ENCODE data around the gene BIN2. TPM values are rescaled to one million over a fixed set of nuclear protein-coding genes. Genes with fewer than 3 reads are reported as not detected.

The BIN2 gene
- total RNA-seq (10 to 100 TPM in 3 of 5 donors, 1 to 10 TPM in 2; 3.5 to 33.0 (median 14.6) TPM), polyA plus RNA-seq (1 to 10 TPM; 2.2 to 4.4 (median 3.4) TPM)
- long read RNA-seq, donor 1 = 0 reads
- long read RNA-seq, donor 2 = 0 reads
- long read RNA-seq, donor 3 = 0 reads
- long read RNA-seq, donor 4 = 0 reads
- long read RNA-seq, donor 5 = 0 reads
- long read RNA-seq, donor 6, partial matches to known transcripts = 0 of 1 reads
- long read RNA-seq, donor 6, other reads (novel, unspliced or antisense) = 0 of 1 reads
- long read RNA-seq, donor 7 = 0 reads
- long read RNA-seq, donor 8 = 0 reads
- long read RNA-seq, donor 9 = 0 reads
- long read RNA-seq, donor 10, partial matches to known transcripts = 0 of 1 reads
- long read RNA-seq, donor 10, other reads (novel, unspliced or antisense) = 0 of 1 reads

- no peaks in the 10 kb centered on the region for H3K36me3 ChIP-seq
- H3K4me3 ChIP-seq = peak within 1 kb of the TSS; percentile 20 to 41 (median 36)
- peak; percentile 56 to 65 for DNase-seq
- no peaks in the 10 kb centered on the region for H3K27me3 ChIP-seq
- H3K9me3 ChIP-seq = no peaks in the 10 kb centered on the region
- intact Hi-C loops (cut with DNase I; ENCODE audit: low total_unique reads) = no loop called here
- H3K27ac ChIP-seq = peak within 1 kb of the TSS; percentile 64 to 90 (median 72)
- H3K4me1 ChIP-seq = peaks cover 0 to 69% (median 12%) of the 10 kb centered on the region in 4 donors
- TF ChIP-seq POLR2A (IDR thresholded peaks at IDR 0.05) (no peak), POLR2AphosphoS5 (IDR thresholded peaks at IDR 0.05) (no peak), EP300 (IDR thresholded peaks at IDR 0.05) (no peak), CTCF (IDR thresholded peaks at IDR 0.05) (no peak)
- 81 to 88% (median 86%) methylated on average over 36 to 60 of the region's 60 CpGs for WGBS, 5 donors
Measured at GRCh38 chr12:51323966-51324895, at the start of gene BIN2. Gene BIN2, minus strand, starts transcription at chr12:51324174. Its CDS starts 72 bp downstream, at chr12:51324102.

- WGBS, 5 donors = 82 to 95% (median 83%) methylated on average over 3 of the region's 3 CpGs
- Histone ChIP-seq H3K4me3 (no peak overlapping the region), H3K36me3 (peaks cover 0 to 49% (median 23%) of the 10 kb centered on the region in 4 donors), H3K4me1 (peaks cover 9 to 30% (median 11%) of the 10 kb centered on the region in 4 donors), H3K9me3 (no peaks in the 10 kb centered on the region), H3K27ac (no peak overlapping the region), H3K27me3 (no peaks in the 10 kb centered on the region)
- intact Hi-C loops (cut with DNase I; ENCODE audit: low total_unique reads) = no loop called here
- no peak for DNase-seq
- no peak for TF ChIP-seq EP300 (IDR thresholded peaks at IDR 0.05)
- TF ChIP-seq CTCF (IDR thresholded peaks at IDR 0.05) = no peak
- TF ChIP-seq POLR2A (IDR thresholded peaks at IDR 0.05) = no peak
- TF ChIP-seq POLR2AphosphoS5 (IDR thresholded peaks at IDR 0.05) = no peak
Measured at GRCh38 chr12:51373187-51373586, 49.2 kb upstream of the BIN2 start.

GRCh38 chr12:51372021-51372420 lies 48.0 kb upstream of the BIN2 start:
- peaks cover 0 to 44% (median 18%) of the 10 kb centered on the region in 4 donors for H3K36me3 ChIP-seq

More at GRCh38 chr12:51372021-51372420, 48.0 kb upstream of the BIN2 start:
- no peaks in the 10 kb centered on the region for H3K27me3 ChIP-seq
- peak overlapping the region in 4 of 5 donors; percentile 52 to 75 (median 58) for H3K27ac ChIP-seq
- no peak for DNase-seq
- H3K4me3 ChIP-seq = no peak overlapping the region
- no peaks in the 10 kb centered on the region for H3K9me3 ChIP-seq
- TF ChIP-seq POLR2AphosphoS5 (IDR thresholded peaks at IDR 0.05) = no peak
- no peak for TF ChIP-seq EP300 (IDR thresholded peaks at IDR 0.05)
- TF ChIP-seq POLR2A (IDR thresholded peaks at IDR 0.05) = no peak
- TF ChIP-seq CTCF (IDR thresholded peaks at IDR 0.05) = no peak
- H3K4me1 ChIP-seq = peaks cover 9 to 30% (median 11%) of the 10 kb centered on the region in 4 donors
- 67 to 81% (median 79%) methylated on average over 2 of the region's 2 CpGs for WGBS, 5 donors
- intact Hi-C loops (cut with DNase I; ENCODE audit: low total_unique reads) = no loop called here

All from stomach (tissue), 19 donors.